HG03280 (cell line): ENCODE measurements around the gene TMEM255B.

ENCODE experiments used
- ATAC-seq: cut with Tn5 transposase; IDR thresholded peaks from one replicate; pipeline ENCODE4 v1.9.1; 2021; ENCODE audit warnings: mild to moderate bottlenecking, moderate library complexity; ENCODE audit not compliant: unreplicated experiment

The TMEM255B gene

DNA sequence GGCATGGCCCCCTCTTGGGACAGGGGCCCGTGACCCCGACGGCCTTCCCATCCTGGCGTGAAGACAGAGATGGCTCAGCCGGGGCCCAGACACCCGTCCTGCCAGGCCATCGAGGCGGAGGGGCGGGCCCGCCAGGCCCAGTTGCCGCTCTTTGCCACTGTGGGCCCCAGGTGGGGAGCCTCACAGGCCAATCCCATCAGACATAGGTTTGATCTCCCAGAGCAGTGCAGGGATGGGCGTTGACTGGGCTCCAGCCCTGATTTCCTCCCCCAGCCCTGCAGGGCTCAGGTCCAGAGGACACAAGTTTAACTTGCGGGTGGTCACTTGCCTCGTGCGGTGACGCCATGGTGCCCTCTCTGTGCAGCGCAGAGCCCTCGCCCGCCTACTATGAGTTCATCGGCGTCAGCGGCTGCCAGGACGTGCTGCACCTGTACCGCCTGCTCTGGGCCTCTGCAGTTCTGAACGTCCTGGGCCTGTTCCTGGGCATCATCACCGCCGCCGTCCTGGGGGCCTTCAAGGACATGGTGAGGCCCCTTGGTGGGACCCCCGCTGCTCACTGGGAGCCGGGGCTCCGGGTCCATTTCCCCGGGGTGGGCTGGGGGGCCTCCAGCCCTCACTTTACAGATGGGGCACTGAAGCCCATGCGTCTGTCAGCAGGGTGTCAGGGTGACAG, 42.4 kb downstream of the TMEM255B start:
- no peak for ATAC-seq

DNA sequence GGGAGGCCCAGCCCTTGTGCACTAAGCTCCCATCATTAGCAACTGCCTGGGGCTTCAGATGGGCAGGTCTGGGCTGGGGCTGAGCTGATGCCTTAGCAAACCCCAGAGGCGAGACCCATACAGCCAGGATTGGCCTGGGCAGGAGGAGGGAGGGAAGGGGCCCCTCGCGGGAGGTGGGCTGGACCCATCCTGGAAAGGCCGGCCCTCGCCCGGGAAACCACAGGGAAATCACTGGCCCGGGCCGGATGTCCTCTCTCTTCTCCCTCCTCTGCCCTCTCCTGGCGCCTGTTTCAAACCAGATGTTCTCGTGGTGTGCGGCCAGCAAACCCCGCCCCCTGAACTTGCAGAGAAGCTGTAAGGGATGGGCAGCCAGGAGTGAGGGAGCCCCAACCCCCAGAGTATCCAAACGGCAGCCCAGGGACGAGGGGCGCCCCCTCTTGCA, 43.1 kb downstream of the TMEM255B start:
- ATAC-seq: no peak

DNA sequence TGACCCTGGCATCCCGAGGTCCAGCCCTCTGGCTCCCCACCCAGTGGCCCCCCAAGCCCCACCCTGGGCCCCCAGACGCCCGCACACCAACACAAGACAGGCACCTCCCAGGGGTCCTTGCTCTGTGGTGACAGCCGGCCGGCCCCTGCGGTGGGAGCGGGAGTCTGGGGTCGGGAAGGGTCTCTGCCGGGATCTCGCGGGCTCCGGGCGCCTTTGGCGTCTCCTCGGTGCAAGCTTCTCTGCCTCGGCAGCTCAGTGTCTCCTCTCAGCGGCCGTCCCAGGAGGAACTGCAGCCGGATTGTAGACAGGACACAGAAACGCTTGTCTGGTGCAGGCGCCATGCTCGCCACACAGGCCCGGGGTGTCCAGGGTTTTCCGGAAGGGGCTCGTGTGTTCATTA, 43.7 kb downstream of the TMEM255B start:
- ATAC-seq: no peak

DNA sequence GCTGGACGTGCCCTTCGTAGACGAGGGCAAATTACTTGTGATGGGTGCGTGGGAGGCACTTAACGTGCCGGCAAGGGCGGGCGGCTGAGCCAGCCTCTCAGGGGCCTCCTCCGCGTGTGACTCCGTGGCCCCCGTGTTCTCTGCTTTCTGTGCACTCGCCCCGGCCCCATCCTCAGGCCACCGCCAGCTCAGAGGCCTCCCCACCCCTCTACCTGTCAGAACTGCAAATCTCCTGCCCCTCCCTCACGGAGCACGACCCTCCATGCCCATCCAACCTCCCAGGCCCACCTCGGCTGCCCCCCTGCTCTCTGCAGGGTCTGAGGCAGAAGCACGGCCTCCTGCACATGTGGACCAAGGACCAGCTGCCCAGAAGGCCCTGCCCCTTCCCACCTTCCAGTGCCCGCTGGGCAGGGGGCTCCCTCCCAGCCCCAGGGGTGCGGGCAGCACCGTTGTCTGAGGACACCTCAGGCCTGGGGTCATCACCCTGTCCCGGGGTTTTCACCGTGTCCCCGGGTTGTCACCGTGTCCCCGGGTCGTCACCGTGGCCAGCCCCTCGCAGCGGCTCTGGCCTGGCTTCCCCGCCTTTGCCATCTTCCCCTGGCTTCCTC, 44.5 kb downstream of the TMEM255B start:
- ATAC-seq: no peak

DNA sequence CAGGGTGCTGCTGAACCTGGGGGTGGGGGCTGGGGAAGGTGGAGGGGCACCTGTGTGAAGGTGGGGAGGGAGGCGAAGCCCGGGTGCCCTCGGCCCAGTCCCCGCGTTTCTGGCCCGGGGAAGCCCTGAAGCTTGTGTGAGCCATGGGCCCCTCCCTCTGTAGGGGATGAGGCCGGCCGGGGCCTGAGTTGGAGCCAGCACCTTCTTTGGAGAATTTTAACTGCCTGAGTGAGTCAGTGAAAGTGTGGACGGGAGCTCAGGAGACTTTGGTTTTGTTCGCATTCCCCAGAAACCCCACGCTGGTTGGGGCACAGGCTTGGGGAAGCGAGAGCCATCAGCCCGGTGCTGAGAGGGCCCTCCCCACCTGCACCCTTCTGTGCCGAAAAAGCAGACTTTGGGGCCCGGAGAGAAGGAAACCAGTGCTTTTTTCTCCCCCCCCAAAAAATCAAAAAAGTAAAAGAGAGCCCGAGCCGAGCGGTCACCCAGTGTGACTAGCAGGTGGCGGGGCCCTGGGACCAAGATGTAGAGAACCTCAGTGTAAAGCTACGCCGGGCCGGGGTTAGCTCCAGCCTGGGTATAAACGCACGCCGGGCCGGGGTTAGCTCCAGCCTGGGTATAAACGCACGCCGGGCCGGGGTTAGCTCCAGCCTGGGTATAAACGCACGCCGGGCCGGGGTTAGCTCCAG, 45.1 kb downstream of the TMEM255B start:
- ATAC-seq: no peak

DNA sequence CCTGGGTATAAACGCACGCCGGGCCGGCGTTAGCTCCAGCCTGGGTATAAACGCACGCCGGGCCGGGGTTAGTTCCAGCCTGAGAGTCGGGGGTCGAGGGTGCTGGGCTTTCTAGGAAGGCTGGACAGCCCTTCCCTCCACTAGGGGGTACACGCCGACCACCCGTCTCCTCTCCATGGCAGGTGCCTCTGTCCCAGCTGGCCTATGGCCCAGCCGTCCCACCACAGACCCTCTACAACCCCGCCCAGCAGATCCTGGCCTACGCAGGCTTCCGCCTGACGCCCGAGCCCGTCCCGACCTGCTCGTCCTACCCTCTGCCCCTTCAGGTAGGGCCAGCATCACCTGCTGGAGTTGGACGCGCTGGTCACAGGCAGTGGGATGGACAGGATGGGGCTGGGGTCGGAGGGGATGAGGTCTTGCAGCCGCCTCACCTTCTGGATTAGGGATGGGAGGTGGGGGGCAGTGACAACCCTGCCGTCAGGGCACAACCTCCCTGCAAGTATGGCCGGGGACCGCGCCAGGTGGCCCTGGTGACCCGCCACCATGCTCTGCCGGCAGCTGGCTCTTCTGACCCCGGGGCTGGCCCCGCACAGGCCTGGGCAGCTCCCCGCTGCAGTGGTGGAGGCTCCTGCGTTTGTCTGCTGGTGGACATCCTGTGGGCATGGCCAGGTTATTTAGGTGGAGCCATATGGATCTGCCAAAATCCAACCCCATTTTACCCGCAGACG, 45.8 kb downstream of the TMEM255B start:
- ATAC-seq: no peak

DNA sequence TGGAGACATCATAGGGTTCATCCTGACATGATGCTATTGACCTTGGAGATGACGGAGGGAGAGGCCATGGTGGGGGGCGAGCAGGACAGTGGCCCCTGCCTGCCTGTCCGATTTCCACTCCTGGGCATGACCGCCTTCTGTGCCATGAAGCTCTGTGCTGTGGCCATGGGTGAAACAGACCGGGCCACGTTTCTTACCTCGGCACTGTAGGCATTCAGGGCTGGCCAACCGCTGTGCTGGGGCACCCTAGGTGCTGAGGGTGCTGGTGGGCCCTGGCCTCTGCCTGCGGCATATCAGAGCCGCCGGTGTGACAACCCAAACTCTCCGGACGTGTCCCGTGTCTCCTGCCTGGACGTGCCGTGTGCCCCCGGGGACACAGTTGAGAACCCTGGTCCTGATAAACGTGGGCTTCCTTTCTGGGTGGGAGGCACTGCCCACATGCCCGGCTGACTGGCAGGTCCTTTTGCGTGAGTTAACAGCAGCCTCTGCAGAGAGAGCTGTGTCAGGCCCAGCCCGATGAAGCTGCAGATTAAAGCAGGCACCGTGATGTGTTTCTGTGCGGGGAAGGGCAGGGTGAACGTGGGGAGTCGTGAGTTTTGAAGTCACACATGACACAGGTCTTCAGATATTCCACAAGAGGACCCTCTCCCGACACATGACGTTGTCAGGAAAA, 46.5 kb downstream of the TMEM255B start:
- ATAC-seq: no peak

DNA sequence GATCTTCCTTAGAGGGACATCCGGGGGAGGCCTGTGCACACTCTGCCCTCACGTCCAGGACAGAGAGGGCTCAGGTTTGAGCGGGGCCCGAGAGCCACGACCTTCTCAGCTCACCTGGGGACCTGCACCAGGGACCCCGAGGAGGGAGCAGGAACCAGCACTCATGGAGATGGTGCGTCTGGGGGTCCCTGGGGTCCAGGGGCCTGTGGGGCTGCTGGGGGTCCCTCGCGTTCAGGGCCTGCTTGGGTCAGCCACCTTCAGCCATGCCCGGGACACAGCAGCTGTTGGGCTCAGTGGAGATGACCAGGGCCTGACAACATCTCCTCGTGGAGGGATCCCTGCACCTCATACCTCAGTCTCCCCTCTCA, 47.1 kb downstream of the TMEM255B start:
- ATAC-seq: no peak

DNA sequence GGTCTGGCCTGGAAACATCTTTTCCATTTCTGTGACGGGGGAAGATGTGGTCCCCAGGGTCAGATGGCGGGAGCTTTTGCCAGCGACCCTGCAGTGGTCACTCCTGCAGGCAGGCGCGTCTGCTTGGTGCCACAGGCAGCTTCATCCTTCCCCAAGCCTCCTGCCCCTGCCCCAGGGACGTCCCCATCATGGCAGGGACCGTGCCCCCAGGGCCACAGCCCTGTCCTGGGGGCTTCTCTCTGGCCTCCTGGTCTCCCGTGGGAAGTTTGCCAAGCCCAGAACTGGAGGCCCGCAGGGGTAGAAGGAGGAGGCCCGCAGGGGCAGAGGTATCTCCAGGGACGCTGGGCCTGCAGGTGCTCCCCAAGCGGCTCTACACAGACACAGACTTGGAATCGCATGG, 47.5 kb downstream of the TMEM255B start:
- ATAC-seq: no peak

DNA sequence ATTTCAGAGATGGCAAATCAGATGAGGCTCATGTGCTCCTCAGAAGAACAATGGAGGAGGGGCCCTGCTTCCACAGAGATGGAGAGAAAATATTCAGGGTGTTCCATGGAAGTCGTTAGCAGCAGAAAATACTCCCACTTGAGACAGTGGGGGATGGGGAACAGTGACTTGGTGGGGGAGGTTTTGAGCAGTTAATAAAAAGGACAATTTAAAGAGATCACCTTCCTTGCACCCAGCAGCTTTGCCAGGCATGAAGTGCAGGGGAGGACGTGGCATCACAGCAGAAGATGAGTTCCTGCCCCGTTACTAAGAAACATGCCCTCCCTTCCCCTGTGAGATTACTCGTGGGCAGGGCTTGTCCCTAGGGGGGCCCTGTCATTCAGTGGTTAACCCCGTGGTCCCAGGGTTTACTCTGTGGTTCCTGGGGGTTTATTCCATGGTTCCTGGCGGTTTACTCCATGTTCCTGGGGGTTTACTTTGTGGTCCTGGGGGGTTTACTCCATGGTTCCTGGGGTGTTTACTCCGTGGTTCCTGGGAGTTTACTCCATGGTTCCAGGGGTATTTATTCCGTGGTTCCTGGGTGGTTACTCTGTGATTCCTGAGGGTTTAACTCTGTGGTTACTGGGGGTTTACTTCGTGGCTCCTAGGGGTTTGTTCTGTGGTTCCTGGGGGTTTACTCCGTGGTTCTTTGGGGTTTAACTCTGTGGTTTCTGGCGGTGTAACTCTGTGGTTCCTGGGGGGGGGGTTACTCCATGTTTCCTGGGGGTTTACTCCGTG, 49.2 kb downstream of the TMEM255B start:
- no peak for ATAC-seq

DNA sequence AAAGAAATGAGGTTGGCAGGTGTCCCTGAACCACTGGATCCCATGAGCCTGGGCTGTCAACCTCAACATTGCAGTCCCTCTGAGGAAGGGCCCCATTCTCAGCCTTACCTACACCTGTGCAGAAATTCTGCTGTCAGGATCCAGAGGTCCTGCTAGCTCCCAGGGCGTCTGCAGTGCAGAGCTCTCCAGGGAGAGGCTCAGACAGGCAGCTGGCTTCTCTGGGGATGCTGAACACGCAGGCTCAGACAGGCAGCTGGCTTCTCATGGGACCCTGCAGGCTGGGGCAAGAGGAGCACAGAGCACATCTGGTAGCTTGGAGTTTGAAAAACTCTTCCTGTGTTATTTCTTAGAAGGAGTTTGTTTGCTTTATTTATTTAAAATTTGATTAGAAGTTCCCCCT, 50.9 kb downstream of the TMEM255B start:
- no peak for ATAC-seq

DNA sequence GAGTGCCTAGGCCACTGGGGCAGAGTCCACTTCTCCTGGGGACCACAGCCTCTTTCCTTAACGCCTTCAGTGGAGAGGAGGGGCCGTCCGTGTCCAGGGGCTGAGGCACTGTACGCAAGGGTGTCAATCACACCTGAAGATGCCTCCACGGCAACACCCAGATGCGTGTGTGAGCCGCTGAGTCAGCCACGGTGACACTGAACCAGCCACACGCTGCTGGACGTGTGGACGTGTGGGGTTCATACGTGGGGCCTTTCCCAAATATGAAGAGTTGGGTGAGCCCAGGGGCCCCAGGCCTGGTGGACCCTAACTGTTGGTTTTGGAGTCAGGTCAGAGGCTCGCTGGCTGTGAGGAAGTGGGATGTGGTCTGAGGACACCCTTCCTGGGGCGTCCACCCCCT, 51.6 kb downstream of the TMEM255B start:
- ATAC-seq: no peak

DNA sequence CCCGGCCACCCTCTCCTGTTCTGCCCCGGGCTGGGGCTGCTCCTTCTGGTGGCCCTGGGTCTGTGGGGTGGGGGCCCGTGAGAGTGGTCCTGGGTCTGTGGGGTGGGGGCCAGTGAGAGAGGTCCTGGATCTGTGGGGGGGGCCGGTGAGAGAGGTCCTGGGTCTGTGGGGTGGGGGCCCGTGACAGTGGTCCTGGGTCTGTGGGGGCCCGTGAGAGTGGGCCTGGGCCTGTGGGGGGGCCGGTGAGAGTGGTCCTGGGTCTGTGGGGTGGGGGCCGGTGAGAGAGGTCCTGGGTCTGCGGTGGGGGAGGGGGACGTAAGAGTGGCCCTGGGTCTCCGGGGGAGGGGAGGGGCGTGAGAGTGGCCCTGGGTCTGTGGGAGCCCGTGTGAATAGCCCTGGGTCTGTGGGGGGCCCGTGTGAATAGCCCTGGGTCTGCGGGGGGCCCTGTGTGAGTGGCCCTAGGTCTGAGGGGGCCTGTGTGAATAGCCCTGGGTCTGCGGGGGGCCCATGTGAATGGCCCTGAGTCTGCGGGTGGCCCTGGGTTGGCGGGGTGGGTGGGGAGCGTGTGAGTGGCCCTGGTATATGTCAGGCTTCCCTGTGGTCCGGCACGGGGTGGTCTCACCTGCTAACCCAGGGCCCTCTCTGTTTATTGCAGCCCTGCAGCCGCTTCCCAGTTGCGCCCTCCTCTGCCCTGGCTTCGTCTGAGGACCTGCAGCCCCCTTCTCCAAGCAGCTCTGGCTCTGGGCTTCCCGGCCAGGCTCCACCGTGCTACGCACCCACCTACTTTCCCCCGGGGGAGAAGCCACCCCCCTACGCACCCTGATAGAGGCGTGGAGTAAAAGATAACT, 52.3 kb downstream of the TMEM255B start:
- no peak for ATAC-seq

DNA sequence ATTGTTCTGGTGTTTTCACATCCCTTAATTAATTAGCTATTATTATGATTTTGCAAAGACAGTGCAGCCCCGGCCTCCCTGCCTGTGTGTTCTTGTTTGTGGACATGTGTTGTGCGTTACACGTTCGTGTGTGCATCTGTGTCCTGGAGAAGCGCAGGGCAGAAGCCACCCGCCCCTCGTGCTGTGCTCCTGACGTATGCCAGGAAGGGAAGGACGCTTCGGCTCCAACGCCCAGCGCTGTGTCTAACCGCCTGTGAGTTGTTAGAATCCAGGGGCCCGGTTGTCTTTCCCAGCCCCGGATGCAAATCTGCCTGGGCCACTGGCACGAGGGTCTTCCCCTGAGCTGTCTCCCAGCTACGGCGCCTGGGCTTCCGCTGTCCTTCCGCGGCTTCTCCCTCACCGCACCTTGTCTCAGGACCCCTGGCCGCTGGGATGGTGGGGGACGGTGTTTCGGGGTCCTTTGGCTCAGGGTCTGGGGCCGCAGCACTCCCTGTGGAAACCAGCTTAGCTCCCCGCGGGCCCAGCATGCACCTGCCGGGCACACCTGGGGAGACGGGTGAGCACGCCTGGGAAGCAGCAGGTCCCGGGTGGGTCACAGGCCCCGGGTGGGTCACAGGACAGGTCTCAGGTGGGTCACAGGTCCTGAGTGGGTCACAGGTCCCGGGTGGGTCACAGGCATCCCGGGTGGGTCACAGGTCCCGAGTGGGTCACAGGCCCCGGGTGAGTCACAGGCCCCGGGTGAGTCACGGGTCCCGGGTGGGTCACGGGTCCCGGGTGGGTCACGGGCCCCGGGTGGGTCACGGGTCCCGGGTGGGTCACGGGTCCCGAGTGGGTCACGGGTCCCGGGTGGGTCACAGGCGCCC, 53.4 kb downstream of the TMEM255B start:
- no peak for ATAC-seq

DNA sequence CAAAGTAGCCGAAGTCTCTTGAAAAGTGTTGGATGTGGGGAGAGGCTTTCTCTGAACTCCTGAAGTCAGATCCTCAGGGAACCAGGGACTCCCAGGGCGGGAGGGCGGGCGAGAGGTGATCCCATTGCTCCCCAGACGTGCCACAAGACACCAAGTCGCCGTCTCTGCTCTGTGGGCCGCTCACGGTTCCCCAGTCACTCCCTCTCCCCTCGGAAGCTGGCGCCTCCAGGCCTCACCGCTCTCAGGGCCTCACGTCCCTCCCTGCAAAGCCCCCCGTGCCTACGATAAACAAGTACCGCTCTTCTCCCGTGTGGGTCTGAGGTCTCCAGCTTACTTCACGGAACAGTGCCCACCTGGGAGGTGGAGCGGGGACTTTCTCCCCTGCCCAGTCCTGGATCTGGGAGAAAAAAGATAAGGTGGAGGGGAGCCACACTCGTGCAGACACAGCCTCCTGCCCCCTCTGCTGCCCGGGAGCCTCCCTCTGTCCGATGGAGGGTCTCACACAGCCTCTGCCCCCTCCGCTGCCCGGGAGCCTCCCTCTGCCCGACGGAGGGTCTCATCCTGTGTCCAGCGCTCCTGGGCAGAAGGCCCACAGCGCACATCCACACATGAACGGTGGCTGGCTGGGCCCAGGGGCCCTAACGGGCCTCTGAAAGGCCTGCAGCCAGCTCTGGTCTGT, 54.2 kb downstream of the TMEM255B start:
- ATAC-seq: no peak

DNA sequence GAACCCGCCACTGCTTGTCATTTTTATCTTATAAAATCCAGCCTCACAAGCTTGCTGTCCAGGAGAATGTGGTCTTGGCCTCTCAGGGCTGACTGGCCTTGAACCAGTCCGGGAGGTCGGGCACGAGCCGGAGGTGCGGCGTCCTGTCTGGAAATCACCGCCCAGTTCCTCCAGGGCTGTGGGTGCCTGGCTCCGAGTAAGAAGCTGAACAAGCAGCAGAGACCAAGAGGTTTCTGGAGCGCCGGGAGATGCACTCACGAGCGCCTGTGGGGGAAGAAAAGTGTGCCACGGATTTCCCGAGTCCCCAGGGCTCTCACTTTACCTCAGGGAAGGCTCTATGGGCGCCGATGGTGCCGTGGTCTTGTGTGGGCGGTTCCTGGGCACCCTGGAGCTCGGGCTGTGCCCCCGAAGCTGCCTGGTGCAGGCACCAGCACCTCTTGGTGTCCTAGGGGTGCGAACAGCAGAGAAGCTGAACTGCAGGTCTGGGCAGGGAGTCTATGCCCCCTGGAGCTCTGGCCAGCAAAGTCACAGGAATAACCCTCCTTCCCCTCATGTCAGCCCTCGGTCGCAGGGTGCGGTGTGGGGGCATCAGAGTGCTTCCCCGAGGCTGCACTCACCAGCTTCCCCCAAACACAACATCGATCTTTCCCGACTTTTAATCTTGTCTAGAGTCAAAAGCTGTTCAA, 54.9 kb downstream of the TMEM255B start:
- no peak for ATAC-seq

DNA sequence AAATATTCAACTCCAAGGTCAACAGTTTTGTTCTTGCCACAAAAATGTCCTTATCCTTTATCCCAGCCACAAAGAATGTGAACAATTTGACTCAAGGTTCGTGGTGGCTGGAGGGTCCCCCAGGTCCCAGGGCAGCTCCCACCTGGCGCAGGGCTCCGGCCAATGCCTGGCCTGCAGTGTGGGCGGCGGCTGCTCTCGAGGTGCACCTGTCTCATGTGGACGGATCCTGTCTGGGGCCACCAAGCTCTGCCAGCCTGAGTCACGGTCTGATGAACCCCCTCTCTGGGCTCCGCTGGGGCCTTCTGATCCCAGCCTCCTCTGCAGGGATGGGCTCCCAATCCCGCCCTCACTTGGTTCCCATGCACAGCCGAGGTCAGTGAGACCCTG, 55.4 kb downstream of the TMEM255B start:
- no peak for ATAC-seq
